AG08396 (cell line): ENCODE data around the gene KRTAP4-2.
A peak's percentile ranks its signal among the peaks of the same experiment; 100 is the strongest.
"Not testable (repeated sequence)": the region's sequence is repeated elsewhere in the genome, so short reads cannot be mapped to it uniquely, and the experiment has no call there.

Experiments used
- DNase-seq: peaks from one replicate; pipeline ENCODE4 v3.0.0; 2012; ENCODE audit warnings: low spot score, mixed read lengths

The KRTAP4-2 gene

GRCh38 chr17:41160648-41161047, 17.4 kb downstream of the KRTAP4-2 start, which contains the start of gene KRTAP4-4:
KRTAP4-4 (minus strand) TSS chr17:41160748; CDS start chr17:41160691, 57 bp downstream.
- DNase-seq: no peak

GRCh38 chr17:41160190-41160589, 17.8 kb downstream of the KRTAP4-2 start:
- not testable (repeated sequence) for DNase-seq

- no peak for DNase-seq
Observed at GRCh38 chr17:41153856-41154255, 24.2 kb downstream of the KRTAP4-2 start.

- DNase-seq: no peak
Observed at GRCh38 chr17:41151525-41151924, 26.5 kb downstream of the KRTAP4-2 start.

GRCh38 chr17:41150026-41150425, 28.0 kb downstream of the KRTAP4-2 start:
- no peak for DNase-seq

GRCh38 chr17:41149652-41149985, 28.4 kb downstream of the KRTAP4-2 start, which contains the start of gene KRTAP4-5:
KRTAP4-5 (minus strand) TSS chr17:41149825; CDS start chr17:41149767, 58 bp downstream.
- no peak for DNase-seq

GRCh38 chr17:41148971-41149651, 28.9 kb downstream of the KRTAP4-2 start:
- DNase-seq: not testable (repeated sequence)

- DNase-seq: no peak
Observed at GRCh38 chr17:41147531-41148204, 30.4 kb downstream of the KRTAP4-2 start.

GRCh38 chr17:41145261-41145660, 32.8 kb downstream of the KRTAP4-2 start:
- DNase-seq: no peak

GRCh38 chr17:41144846-41145245, 33.2 kb downstream of the KRTAP4-2 start:
- DNase-seq: no peak

- DNase-seq: no peak
Observed at GRCh38 chr17:41141361-41141760, 36.7 kb downstream of the KRTAP4-2 start.

- DNase-seq: peak; percentile 49
Observed at GRCh38 chr17:41140360-41141131, 37.5 kb downstream of the KRTAP4-2 start, which contains the start of gene KRTAP4-6. KRTAP4-6 (minus strand) TSS chr17:41140544; CDS start chr17:41140487, 57 bp downstream.

- DNase-seq: not testable (repeated sequence)
Observed at GRCh38 chr17:41139865-41140264, 38.2 kb downstream of the KRTAP4-2 start.

- peak; percentile 14 for DNase-seq
Observed at GRCh38 chr17:41133880-41134735, 43.9 kb downstream of the KRTAP4-2 start.

GRCh38 chr17:41131979-41132378, 46.0 kb downstream of the KRTAP4-2 start:
- peak; percentile 12 for DNase-seq
